Fibroblast of the aortic adventitia (primary cell): ENCODE results near the gene EIF4E1B. TPM values are rescaled to one million over a fixed set of nuclear protein-coding genes. Genes with fewer than 3 reads are reported as not detected.

Experiments used
- DNase-seq: peaks from one replicate; pipeline ENCODE4 v3.0.0-alpha.2; 2010; ENCODE audit warnings: low read depth
- H3K4me3 ChIP-seq: 2 replicates; pipeline ENCODE4 v1.5.1; 2011; ENCODE audit warnings: low read depth, mild to moderate bottlenecking, control low read depth, low read length, moderate library complexity
- total RNA-seq: library from RNA; depleted of rRNA; stranded (reverse); fragments of >200 nt; gene quantifications from 2 replicates; pipeline ENCODE4 v1.2.3, GENCODE V29; 2012; ENCODE audit warnings: low replicate concordance
- TF ChIP-seq, protein P1 (sequence below): IDR thresholded peaks from 2 replicates; pipeline ENCODE4 v1.5.1; 2011; ENCODE audit warnings: mild to moderate bottlenecking, low read length, control low read depth, inconsistent platforms; ENCODE audit not compliant: insufficient read depth

Gene EIF4E1B, protein sequence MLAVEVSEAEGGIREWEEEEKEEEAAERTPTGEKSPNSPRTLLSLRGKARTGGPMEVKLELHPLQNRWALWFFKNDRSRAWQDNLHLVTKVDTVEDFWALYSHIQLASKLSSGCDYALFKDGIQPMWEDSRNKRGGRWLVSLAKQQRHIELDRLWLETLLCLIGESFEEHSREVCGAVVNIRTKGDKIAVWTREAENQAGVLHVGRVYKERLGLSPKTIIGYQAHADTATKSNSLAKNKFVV
- total RNA-seq = not detected in 2 replicates

DNA sequence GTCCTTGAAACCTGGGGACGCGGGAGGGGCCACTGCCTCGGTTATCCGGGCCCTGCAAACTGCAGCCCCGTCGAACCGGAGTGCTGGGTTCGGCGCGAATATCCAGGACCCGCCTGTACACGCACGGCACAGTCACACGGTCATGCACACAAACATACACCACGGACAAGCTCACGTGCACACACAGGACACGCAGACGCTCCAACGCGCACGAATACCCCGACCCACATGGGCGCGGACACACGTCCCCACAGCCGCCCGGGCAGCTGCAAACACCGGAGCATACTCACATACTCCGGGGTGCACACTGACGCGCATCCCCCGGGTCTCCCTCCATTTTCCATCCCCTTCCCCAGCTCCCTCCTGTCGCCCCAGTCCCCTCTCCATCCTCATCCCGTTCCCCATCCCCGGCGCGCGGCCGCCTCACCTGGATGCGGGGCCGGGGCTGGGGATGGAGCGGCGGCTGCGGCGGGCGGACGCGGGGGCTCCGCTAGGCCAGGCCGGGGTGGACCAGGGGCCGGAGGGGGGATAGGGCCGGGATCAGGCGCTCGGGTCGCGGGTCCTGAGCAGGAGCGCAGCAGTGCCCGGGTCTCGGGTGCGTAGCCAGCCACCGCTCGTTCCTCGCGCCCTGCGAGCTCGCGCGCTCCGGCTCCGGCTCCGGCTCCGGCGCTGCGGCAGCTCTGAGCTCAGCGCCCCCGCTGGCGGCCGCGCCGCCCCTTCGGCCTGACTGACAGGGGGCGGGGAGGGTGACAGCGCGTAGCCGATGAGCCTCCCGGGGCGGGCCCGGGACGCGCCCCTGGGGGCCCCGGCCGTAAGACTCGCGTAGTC, at the start of gene EIF4E1B, which contains the start of gene SNCB:
TSS of gene EIF4E1B (plus strand) at position 823 of the 828 bp plus-strand sequence. CDS start 12,113 bp downstream, outside the sequence.
TSS of gene SNCB (minus strand) at position 682 of the 828 bp plus-strand sequence. CDS start 880 bp downstream, outside the sequence.
- TF ChIP-seq, protein P1, sequence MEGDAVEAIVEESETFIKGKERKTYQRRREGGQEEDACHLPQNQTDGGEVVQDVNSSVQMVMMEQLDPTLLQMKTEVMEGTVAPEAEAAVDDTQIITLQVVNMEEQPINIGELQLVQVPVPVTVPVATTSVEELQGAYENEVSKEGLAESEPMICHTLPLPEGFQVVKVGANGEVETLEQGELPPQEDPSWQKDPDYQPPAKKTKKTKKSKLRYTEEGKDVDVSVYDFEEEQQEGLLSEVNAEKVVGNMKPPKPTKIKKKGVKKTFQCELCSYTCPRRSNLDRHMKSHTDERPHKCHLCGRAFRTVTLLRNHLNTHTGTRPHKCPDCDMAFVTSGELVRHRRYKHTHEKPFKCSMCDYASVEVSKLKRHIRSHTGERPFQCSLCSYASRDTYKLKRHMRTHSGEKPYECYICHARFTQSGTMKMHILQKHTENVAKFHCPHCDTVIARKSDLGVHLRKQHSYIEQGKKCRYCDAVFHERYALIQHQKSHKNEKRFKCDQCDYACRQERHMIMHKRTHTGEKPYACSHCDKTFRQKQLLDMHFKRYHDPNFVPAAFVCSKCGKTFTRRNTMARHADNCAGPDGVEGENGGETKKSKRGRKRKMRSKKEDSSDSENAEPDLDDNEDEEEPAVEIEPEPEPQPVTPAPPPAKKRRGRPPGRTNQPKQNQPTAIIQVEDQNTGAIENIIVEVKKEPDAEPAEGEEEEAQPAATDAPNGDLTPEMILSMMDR = peak; percentile 1
- DNase-seq = no peak
- peak within 1 kb of the TSS; percentile 50 for H3K4me3 ChIP-seq

DNA sequence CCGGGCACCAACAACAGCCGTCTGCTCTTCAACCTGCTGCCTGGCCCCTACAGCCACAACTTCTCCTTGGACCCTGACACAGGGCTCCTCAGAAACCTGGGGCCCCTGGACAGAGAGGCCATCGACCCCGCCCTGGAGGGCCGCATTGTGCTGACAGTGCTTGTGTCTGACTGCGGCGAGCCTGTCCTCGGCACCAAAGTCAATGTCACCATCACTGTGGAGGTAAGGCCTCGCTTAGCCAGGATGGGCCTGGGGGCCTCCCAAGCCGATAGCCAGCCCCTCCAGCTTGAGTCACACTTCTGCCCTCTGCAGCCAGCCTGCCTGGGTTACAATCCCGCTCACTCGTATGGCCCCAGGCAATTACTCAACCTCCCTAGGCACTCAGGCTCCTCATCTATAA, 49.1 kb upstream of the EIF4E1B start:
- no peak for DNase-seq
- TF ChIP-seq, protein P1 = no peak
- no peak overlapping the region for H3K4me3 ChIP-seq

DNA sequence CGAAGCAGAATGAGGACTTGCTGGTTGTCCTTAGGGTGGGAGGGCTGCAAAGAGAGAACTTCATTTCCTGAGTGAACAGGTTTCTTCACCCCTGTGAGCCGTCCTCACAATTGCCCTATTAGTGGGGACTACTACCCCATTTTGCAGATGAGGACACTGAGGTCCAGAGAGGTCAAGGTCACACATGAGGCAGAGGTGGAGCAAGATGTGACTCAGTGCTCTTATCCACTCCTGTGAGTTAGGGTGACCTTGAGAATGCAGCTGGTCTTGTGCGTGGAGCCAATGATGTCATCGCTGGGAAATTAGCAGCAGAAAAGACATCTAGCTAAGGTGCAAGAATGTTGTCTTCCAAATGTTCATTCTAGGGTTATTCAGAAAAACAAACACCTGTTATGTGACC, 47.4 kb upstream of the EIF4E1B start:
- TF ChIP-seq, protein P1 = no peak
- DNase-seq = no peak
- no peak overlapping the region for H3K4me3 ChIP-seq

DNA sequence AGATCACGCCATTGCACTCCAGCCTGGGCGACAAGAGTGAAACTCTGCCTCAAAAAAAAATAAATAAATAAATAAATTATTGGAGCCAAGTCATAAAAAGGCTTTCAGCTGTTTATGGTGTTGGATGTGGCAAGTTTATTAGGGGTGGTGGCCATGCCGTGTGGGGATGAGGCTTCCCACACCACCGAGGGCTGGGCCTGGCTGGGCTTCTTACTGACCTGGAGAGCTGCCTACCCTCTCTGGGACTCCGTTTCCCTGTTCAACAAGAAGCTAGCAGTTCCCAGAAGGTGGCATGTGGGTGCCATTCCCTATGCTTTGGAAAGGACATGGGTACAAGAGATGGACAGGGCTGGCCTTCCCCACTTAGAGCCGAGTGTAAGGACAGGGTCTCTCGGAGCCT, 43.1 kb upstream of the EIF4E1B start:
- DNase-seq = no peak
- H3K4me3 ChIP-seq = no peak overlapping the region
- TF ChIP-seq, protein P1 = no peak

DNA sequence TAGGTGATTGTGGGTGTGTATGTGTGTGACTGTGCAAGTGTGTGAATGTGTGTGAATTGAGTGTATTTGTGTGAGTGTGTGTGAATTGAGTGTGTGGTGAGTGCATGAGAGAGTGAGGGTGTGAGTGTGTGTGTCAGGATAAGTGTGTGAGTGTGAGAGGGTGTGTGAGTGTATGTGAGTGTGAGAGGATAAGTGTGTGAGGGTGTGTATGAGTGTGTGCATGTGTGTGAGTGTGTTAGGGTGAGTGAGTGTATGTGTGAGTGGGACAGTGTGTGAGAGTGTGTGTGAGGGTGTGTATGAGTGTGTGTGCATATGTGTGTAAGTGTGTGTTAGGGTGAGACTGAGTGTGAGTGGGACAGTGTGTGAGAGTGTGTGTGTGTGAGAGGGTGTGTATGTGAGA, 42.2 kb upstream of the EIF4E1B start:
- H3K4me3 ChIP-seq = no peak overlapping the region
- TF ChIP-seq, protein P1 = no peak
- no peak for DNase-seq

DNA sequence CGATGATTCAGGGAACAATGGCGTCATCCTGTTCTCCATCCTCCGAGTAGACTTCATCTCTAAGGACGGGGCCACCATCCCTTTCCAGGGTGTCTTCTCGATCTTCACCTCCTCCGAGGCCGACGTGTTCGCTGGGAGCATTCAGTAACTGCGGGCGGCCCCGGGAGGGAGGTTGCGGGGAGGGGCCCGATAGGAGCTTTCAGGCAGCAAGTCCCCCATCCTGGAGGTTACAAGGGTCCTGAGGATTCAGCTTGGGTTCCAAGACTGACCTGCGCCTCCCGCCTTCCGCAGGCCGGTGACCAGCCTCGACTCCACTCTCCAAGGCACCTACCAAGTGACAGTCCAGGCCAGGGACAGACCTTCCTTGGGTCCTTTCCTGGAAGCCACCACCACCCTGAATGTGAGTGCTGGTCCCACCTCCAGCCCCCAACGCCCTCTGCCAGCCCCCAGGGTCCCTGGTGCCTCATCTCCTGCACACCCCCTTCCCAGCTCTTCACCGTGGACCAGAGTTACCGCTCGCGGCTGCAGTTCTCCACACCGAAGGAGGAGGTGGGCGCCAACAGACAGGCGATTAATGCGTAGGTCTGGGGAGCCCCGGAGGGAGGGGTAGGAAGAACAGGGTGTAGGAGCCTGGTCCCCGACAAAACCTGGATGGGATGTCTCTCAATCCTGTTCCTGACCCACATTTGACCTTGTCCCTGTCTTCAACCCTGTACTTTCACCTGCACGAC, 41.3 kb upstream of the EIF4E1B start:
- no peak for DNase-seq
- TF ChIP-seq, protein P1 = no peak
- no peak overlapping the region for H3K4me3 ChIP-seq
